ENCODE data around the gene RAB6B. TPM values are rescaled to one million over a fixed set of nuclear protein-coding genes. Genes with fewer than 3 reads are reported as not detected.

RAB6B gene
- polyA plus RNA-seq, 1 experiment = 3.0 TPM

DNA sequence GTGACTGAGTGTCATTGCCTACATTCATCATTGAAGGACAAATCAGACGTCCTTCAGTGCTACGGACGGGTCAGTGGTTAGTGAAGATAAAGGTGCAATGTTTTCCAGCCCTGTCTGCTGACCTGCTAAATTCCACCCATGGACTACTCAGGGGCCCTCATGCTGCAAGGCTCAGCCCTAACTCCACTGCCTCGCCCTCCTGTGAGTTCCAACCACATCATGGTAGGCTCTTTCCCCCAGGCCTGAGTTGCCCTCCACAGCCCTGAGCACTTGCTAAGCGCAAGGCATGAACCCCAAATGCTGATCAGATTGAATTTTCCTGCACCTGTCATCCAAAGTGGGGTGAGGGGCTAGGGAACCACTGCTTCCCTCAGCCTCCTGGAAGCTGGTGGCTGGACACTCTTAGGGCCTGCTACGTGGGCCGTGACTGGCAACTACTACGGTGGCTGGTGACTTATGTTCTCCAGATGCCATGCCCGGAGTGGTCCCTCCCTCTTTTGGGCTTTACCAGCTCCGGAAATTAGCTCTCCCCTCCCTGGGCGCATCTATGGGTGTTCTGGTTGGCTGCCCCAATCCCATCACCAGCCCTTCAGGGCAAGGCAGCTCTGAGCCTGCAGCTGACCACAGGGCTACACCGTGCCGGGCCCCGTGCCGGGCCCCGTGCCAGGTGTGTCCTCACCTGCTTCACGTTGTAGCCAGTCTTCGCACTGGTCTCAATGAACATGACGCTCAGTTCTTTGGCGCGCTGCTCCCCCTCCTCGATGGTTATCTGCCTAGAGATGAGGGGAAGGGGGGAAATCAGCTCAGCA, 58.0 kb downstream of the RAB6B start:
- Histone ChIP-seq H3K4me3 (ENCODE audit: low read depth, low read length) (no peak overlapping the region), H3K27me3 (ENCODE audit: control insufficient read depth, insufficient read depth, low read length) (peaks cover 1% of the 10 kb centered on the region), H3K36me3 (ENCODE audit: control insufficient read depth, insufficient read depth, low read length) (no peaks in the 10 kb centered on the region)
- TF ChIP-seq, protein P1, sequence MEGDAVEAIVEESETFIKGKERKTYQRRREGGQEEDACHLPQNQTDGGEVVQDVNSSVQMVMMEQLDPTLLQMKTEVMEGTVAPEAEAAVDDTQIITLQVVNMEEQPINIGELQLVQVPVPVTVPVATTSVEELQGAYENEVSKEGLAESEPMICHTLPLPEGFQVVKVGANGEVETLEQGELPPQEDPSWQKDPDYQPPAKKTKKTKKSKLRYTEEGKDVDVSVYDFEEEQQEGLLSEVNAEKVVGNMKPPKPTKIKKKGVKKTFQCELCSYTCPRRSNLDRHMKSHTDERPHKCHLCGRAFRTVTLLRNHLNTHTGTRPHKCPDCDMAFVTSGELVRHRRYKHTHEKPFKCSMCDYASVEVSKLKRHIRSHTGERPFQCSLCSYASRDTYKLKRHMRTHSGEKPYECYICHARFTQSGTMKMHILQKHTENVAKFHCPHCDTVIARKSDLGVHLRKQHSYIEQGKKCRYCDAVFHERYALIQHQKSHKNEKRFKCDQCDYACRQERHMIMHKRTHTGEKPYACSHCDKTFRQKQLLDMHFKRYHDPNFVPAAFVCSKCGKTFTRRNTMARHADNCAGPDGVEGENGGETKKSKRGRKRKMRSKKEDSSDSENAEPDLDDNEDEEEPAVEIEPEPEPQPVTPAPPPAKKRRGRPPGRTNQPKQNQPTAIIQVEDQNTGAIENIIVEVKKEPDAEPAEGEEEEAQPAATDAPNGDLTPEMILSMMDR (IDR thresholded peaks at IDR 0.05; ENCODE audit: insufficient read depth, low read depth, low read length) = no peak
- CTCF ChIA-PET = no interaction called here
- POLR2A ChIA-PET = no interaction called here
- DNase-seq (ENCODE audit: low read depth) = no peak

DNA sequence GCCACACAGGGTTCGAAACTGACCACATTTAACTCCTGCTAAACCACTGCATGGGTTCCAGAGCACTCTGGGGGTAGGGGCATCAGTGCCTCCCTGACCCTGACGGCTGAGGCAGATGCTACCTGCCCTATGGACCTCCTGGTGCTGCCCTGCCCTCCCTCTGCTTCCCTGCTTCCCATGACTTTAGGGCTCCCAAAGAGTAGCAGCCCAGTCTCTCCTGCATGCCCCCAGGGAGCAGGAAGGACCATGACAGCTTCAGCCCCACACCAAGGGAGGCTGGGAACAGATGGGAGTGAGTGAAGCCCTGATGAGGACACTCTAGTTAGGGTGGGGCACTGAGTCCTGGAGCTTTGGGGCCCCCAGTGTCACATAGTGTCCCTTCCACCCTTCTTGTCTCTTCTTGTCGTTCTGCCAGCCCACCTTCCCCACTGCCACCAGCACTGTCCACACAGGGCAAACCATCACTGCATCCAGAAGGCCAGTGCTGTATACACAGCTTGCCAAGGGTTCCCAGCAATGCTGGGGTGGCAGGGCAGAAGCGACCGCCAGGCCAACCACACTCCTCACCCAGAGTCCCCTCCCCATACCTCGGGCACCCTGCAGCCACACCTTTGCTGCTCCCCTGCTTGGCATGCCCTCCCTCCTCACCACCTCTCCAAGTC, 59.1 kb downstream of the RAB6B start:
- TF ChIP-seq, protein P1 (IDR thresholded peaks at IDR 0.05; ENCODE audit: insufficient read depth, low read depth, low read length) = no peak
- peaks cover 1% of the 10 kb centered on the region; the same call in 1 of the 2 replicates for H3K27me3 ChIP-seq (ENCODE audit: control insufficient read depth, insufficient read depth, low read length)

DNA sequence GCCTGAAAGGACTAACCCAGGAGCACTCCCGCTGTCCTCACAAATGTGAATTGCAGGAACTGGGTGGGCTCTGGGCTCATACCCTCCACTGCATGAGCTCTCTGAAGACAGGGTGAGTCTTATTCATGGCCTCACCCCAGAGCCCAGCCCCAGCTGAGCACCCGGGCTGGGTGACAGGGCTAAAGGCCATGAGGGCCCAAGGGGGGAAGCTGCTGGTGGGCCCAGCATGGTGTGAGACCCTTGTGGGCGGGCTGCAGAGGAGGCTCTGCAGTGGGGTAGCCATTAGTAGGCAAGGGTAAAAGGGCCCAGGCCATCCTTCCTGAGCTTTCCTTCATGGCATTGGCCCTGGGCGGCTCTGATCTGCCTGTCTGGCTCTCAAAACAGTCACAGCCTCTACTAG, 59.7 kb downstream of the RAB6B start:
- Histone ChIP-seq H3K27me3 (ENCODE audit: control insufficient read depth, insufficient read depth, low read length) (peaks cover 1% of the 10 kb centered on the region; the same call in 1 of the 2 replicates), H3K36me3 (ENCODE audit: control insufficient read depth, insufficient read depth, low read length) (no peaks in the 10 kb centered on the region), H3K4me3 (ENCODE audit: low read depth, low read length) (no peak overlapping the region)
- DNase-seq (ENCODE audit: low read depth) = no peak
- ChIA-PET POLR2A (no interaction called here), CTCF (no interaction called here)
- TF ChIP-seq, protein P1 (IDR thresholded peaks at IDR 0.05; ENCODE audit: insufficient read depth, low read depth, low read length) = no peak

More for the DNA sequence above, 59.1 kb downstream of the RAB6B start:
- no peak overlapping the region for H3K4me3 ChIP-seq (ENCODE audit: low read depth, low read length)
- ChIA-PET CTCF (no interaction called here), POLR2A (no interaction called here)
- H3K36me3 ChIP-seq (ENCODE audit: control insufficient read depth, insufficient read depth, low read length) = no peaks in the 10 kb centered on the region
- DNase-seq (ENCODE audit: low read depth) = no peak

DNA sequence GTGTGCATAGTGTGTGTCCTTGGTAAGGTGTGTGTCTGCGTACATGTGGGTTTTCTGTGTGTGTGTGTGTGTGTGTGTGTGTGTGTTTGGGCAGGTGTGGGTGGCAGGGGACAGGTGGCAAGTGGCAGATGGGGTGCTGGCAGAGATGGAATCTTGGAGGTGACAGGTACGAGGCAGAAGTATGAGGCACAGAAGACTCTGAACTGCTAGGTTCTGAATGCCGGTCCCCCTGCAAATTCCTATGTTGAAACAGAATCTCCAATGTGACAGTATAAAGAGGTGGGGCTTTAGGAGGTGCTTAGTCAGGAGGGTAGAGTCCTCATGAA, 60.3 kb downstream of the RAB6B start:
- TF ChIP-seq, protein P1 (IDR thresholded peaks at IDR 0.05; ENCODE audit: insufficient read depth, low read depth, low read length) = no peak
- POLR2A ChIA-PET = no interaction called here
- CTCF ChIA-PET = no interaction called here

DNA sequence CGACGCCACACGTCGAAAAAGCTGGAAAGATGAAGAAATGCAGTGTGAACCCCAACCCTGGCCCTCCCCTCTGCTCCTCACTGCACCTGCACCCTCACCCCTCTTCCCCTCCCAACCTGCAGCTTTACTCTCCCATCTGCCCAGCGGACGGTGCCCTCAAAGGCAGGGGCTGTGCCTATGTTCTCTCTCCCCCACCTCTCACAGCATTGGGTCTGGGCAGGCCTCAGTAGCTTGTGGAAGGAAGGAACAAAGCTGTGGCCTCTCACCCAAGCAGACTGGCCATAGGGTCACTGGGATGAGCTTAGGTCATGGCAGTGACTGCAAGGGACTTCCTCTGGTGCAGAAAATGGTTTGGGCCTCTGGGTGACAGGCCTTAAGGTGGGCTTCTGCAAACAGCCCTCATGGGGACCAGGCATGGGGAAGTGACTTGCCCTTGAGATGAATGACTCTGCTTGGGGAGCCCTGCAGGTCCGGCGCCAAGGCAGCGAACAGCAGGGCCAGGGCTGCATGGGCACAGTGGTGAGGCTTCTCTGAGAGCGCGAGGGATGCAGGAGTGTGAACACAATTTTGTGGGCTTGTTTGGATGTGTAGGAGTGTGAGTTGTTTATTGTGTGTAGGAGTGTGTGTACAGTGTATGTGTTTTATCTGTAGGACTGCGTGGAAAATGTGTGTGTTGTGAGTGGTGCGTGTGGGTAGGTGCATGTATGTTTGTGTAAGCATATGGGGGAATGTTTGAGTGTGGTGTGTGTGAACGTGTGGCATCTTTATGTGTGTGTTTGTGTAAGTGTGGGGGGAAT, 60.9 kb downstream of the RAB6B start:
- ChIA-PET CTCF (interaction anchor here (0.8 kb wide), 1 partner anchor 9 kb away, joined by 3 read pairs; no protein-coding TSS in a partner anchor), POLR2A (no interaction called here)
- no peak for DNase-seq (ENCODE audit: low read depth)
- H3K4me3 ChIP-seq (ENCODE audit: low read depth, low read length) = no peak overlapping the region
- H3K36me3 ChIP-seq (ENCODE audit: control insufficient read depth, insufficient read depth, low read length) = no peaks in the 10 kb centered on the region
- peaks cover 3% of the 10 kb centered on the region for H3K27me3 ChIP-seq (ENCODE audit: control insufficient read depth, insufficient read depth, low read length)
- TF ChIP-seq, protein P1 (IDR thresholded peaks at IDR 0.05; ENCODE audit: insufficient read depth, low read depth, low read length) = no peak

More for the DNA sequence above, 60.3 kb downstream of the RAB6B start:
- Histone ChIP-seq H3K27me3 (ENCODE audit: control insufficient read depth, insufficient read depth, low read length) (peaks cover 1% of the 10 kb centered on the region; the same call in 1 of the 2 replicates), H3K36me3 (ENCODE audit: control insufficient read depth, insufficient read depth, low read length) (no peaks in the 10 kb centered on the region), H3K4me3 (ENCODE audit: low read depth, low read length) (no peak overlapping the region)
- DNase-seq (ENCODE audit: low read depth) = no peak
